ENCODE measurements around the gene A4GNT. TPM values are rescaled to one million over a fixed set of nuclear protein-coding genes. Genes with fewer than 3 reads are reported as not detected.
"Not testable (repeated sequence)": the region's sequence is repeated elsewhere in the genome, so short reads cannot be mapped to it uniquely, and the experiment has no call there.

Gene A4GNT
- total RNA-seq, 1 donor, result not detected

GRCh38 chr3:138105598-138105997, 26.6 kb downstream of the A4GNT start:
- no peaks in the 10 kb centered on the region for H3K27me3 ChIP-seq (ENCODE audit: insufficient read depth, low read length)
- TF ChIP-seq CTCF (IDR thresholded peaks at IDR 0.05; ENCODE audit: extremely low read depth, low read depth, low read length), result no peak
- H3K36me3 ChIP-seq (ENCODE audit: insufficient read depth, low read length), result peaks cover 18% of the 10 kb centered on the region
- peaks cover 55% of the 10 kb centered on the region for H3K79me2 ChIP-seq (ENCODE audit: insufficient read depth, low read length)
- no peak overlapping the region for H3K27ac ChIP-seq (ENCODE audit: low read depth, low read length)
- H2AFZ ChIP-seq (ENCODE audit: low read length), result no peak overlapping the region
- H3K4me1 ChIP-seq (ENCODE audit: insufficient read depth, low read length), result no peaks in the 10 kb centered on the region
- no peak for DNase-seq (ENCODE audit: insufficient read length, low spot score, missing footprints)
- H4K20me1 ChIP-seq (ENCODE audit: insufficient read depth, low read length), result peaks cover 13% of the 10 kb centered on the region
- H3K9me3 ChIP-seq (ENCODE audit: low read depth, low read length), result no peaks in the 10 kb centered on the region
- no peak overlapping the region for H3K4me2 ChIP-seq (ENCODE audit: insufficient read depth, low read length)
- no peak overlapping the region for H3K4me3 ChIP-seq (ENCODE audit: insufficient read depth, low read length)

DNA sequence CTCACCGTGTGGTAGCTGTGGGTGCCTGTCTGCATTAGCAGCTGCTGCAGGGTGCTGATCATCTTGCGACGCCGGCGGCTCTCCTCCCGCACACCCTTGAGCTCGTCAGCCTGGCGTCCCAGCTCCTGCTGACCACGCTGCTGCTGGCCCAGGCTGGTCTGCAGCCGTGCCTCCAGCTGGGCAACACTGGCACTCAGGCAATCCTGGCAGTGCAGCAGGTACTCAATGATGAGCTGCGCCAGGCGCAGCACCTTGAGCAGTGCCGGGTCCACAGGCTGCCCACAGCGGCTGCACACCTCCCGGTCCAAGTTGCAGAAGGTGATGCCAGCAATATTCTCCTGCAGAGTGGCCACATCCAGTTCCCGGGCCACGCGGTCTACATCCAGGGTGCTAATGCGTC, 28.7 kb downstream of the A4GNT start:
- Histone ChIP-seq H3K79me2 (ENCODE audit: insufficient read depth, low read length) (peaks cover 49% of the 10 kb centered on the region), H3K4me1 (ENCODE audit: insufficient read depth, low read length) (no peaks in the 10 kb centered on the region), H4K20me1 (ENCODE audit: insufficient read depth, low read length) (peaks cover 13% of the 10 kb centered on the region), H3K9me3 (ENCODE audit: low read depth, low read length) (no peaks in the 10 kb centered on the region), H2AFZ (ENCODE audit: low read length) (no peak overlapping the region), H3K4me3 (ENCODE audit: insufficient read depth, low read length) (no peak overlapping the region), H3K27me3 (ENCODE audit: insufficient read depth, low read length) (no peaks in the 10 kb centered on the region), H3K27ac (ENCODE audit: low read depth, low read length) (no peak overlapping the region), H3K4me2 (ENCODE audit: insufficient read depth, low read length) (no peak overlapping the region), H3K36me3 (ENCODE audit: insufficient read depth, low read length) (peaks cover 25% of the 10 kb centered on the region)
- TF ChIP-seq CTCF (IDR thresholded peaks at IDR 0.05; ENCODE audit: extremely low read depth, low read depth, low read length), result no peak
- DNase-seq (ENCODE audit: insufficient read length, low spot score, missing footprints), result no peak

DNA sequence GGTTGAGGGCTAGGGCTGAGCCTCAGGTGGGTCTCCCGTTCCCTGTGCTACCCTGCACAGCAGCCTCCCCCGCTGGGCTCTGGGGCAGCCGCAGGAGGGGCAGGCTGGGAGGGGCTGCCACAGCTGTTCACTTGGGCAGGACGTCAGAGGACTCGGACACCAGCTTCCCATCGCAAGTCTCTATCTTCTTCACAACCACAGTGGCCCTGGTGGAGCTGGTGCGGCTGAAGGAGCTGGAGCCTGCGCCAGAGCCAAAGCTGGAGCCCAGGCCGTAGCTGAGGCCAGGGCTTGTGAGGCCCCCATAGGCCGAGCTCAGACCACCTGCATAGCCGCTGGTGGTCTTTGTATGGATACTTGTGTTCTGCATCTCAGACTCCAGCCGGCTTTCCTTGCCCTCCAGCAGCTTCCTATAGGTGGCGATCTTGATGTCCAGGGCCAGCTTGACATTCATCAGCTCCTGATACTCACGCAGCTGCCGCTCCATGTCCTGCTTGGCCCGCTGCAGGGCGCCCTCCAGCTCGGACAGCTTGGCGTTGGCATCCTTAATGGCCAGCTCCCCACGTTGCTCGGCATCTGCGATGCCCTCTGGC, 30.7 kb downstream of the A4GNT start:
- H3K4me1 ChIP-seq (ENCODE audit: insufficient read depth, low read length); H3K4me2 ChIP-seq (ENCODE audit: insufficient read depth, low read length); DNase-seq (ENCODE audit: insufficient read length, low spot score, missing footprints); H3K27ac ChIP-seq (ENCODE audit: low read depth, low read length); H3K4me3 ChIP-seq (ENCODE audit: insufficient read depth, low read length); H3K9me3 ChIP-seq (ENCODE audit: low read depth, low read length); H2AFZ ChIP-seq (ENCODE audit: low read length); H3K27me3 ChIP-seq (ENCODE audit: insufficient read depth, low read length): not testable (repeated sequence)
- Histone ChIP-seq H4K20me1 (ENCODE audit: insufficient read depth, low read length) (peaks cover 13% of the 10 kb centered on the region), H3K79me2 (ENCODE audit: insufficient read depth, low read length) (peaks cover 33% of the 10 kb centered on the region), H3K36me3 (ENCODE audit: insufficient read depth, low read length) (peaks cover 35% of the 10 kb centered on the region)
- TF ChIP-seq CTCF (IDR thresholded peaks at IDR 0.05; ENCODE audit: extremely low read depth, low read depth, low read length), result peak; percentile 24

GRCh38 chr3:138099417-138099816, 32.8 kb downstream of the A4GNT start:
- no peak for TF ChIP-seq CTCF (IDR thresholded peaks at IDR 0.05; ENCODE audit: extremely low read depth, low read depth, low read length)
- Histone ChIP-seq H3K4me3 (ENCODE audit: insufficient read depth, low read length) (no peak overlapping the region), H3K4me1 (ENCODE audit: insufficient read depth, low read length) (no peaks in the 10 kb centered on the region), H3K79me2 (ENCODE audit: insufficient read depth, low read length) (peaks cover 27% of the 10 kb centered on the region), H3K36me3 (ENCODE audit: insufficient read depth, low read length) (peaks cover 43% of the 10 kb centered on the region), H2AFZ (ENCODE audit: low read length) (no peak overlapping the region), H3K27ac (ENCODE audit: low read depth, low read length) (no peak overlapping the region), H3K4me2 (ENCODE audit: insufficient read depth, low read length) (no peak overlapping the region), H3K27me3 (ENCODE audit: insufficient read depth, low read length) (no peaks in the 10 kb centered on the region), H4K20me1 (ENCODE audit: insufficient read depth, low read length) (peaks cover 15% of the 10 kb centered on the region), H3K9me3 (ENCODE audit: low read depth, low read length) (no peaks in the 10 kb centered on the region)
- no peak for DNase-seq (ENCODE audit: insufficient read length, low spot score, missing footprints)

Measured in osteoblast (primary cell).